ENCODE measurements around the gene PYGM. TPM values are rescaled to one million over a fixed set of nuclear protein-coding genes. Genes with fewer than 3 reads are reported as not detected.

Gene PYGM
- total and polyA plus RNA-seq, 2 donors (not counting 1 experiment from before 2014, with no cell fraction given), result 0.50 to 1.9 TPM

GRCh38 chr11:64796757-64797541 lies 37.2 kb upstream of the PYGM start:
- Histone ChIP-seq H2AFZ (ENCODE audit: low read length) (no peak overlapping the region), H4K20me1 (ENCODE audit: control insufficient read depth, extremely low read depth, insufficient read depth, low read length) (no peaks in the 10 kb centered on the region), H3K27me3 (ENCODE audit: control insufficient read depth, insufficient read depth, low read length) (no peaks in the 10 kb centered on the region), H3K79me2 (ENCODE audit: control insufficient read depth, insufficient read depth, low read length) (no peaks in the 10 kb centered on the region), H3K4me1 (ENCODE audit: control insufficient read depth, extremely low read depth, insufficient read depth, low read length) (no peaks in the 10 kb centered on the region), H3K27ac (ENCODE audit: insufficient read depth, low read length) (no peak overlapping the region), H3K9ac (ENCODE audit: insufficient read depth, low read length) (no peak overlapping the region), H3K36me3 (ENCODE audit: control insufficient read depth, insufficient read depth, low read length) (peaks cover 4% of the 10 kb centered on the region), H3K4me2 (ENCODE audit: extremely low read depth, insufficient read depth, low read length) (no peak overlapping the region), H3K9me3 (ENCODE audit: control insufficient read depth, insufficient read depth, low read depth, low read length) (no peaks in the 10 kb centered on the region), H3K4me3 (replicated peaks in 1 of 4; ENCODE audit: control extremely low read depth in 1 of 4, insufficient read depth in 1 of 4, low read depth in 3 of 4, low read length in 4 of 4) (no peak overlapping the region)
- TF ChIP-seq CTCF (conservative IDR thresholded peaks at IDR 0.05 in 1 of 2, IDR thresholded peaks at IDR 0.05 in 1 of 2; ENCODE audit: low read depth in 1 of 2, low read length in 2 of 2), result no peak
- TF ChIP-seq EZH2 (IDR thresholded peaks at IDR 0.05; ENCODE audit: low read length, missing control alignments), result no peak
- no peak for DNase-seq (ENCODE audit: low read depth in 2 of 2)

DNA sequence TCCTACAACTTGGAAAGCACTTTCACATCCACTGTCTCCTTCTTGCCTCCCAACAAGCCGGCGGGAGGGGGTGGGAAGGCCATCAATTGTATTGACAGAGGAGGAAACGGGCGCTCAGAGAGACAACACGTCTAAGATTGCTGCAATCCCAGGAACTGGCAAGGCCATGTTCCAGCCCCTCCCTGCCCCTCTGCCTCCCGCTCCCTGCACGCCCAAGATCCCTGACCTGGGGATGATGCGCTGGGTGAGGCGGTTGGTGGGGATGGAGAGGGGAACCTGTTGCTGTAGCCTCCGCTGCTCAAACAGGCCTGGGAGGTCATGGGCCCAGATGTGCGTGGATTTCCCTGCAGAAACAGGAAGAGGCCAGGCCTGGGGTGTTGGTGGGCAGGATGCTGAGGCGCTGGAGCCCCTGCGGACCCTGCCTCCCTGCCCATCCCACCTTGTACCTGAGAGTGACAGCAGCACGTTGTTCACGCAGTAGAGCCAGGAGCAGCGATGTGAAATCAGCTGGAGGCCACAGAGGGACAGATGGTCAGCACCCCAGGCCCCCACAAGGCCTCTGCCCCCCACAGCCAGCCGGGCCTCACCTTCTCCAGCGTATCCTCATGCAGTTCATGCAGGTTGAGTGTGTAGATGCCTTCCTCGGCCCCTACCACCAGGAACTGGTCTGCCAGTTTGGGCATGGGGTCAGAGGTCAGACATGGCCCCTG lies 36.4 kb upstream of the PYGM start:
- no peaks in the 10 kb centered on the region for H3K9me3 ChIP-seq (ENCODE audit: control insufficient read depth, insufficient read depth, low read depth, low read length)
- H3K79me2 ChIP-seq (ENCODE audit: control insufficient read depth, insufficient read depth, low read length), result no peaks in the 10 kb centered on the region
- H3K27ac ChIP-seq (ENCODE audit: insufficient read depth, low read length), result no peak overlapping the region
- no peak overlapping the region for H3K4me2 ChIP-seq (ENCODE audit: extremely low read depth, insufficient read depth, low read length)
- no peak for TF ChIP-seq EZH2 (IDR thresholded peaks at IDR 0.05; ENCODE audit: low read length, missing control alignments)
- TF ChIP-seq CTCF (conservative IDR thresholded peaks at IDR 0.05 in 1 of 2, IDR thresholded peaks at IDR 0.05 in 1 of 2; ENCODE audit: low read depth in 1 of 2, low read length in 2 of 2), result no peak
- H4K20me1 ChIP-seq (ENCODE audit: control insufficient read depth, extremely low read depth, insufficient read depth, low read length), result no peaks in the 10 kb centered on the region
- no peak overlapping the region for H3K4me3 ChIP-seq (replicated peaks in 1 of 4; ENCODE audit: control extremely low read depth in 1 of 4, insufficient read depth in 1 of 4, low read depth in 3 of 4, low read length in 4 of 4)
- no peak overlapping the region for H2AFZ ChIP-seq (ENCODE audit: low read length)
- H3K36me3 ChIP-seq (ENCODE audit: control insufficient read depth, insufficient read depth, low read length), result peaks cover 4% of the 10 kb centered on the region
- H3K4me1 ChIP-seq (ENCODE audit: control insufficient read depth, extremely low read depth, insufficient read depth, low read length), result no peaks in the 10 kb centered on the region
- DNase-seq (ENCODE audit: low read depth in 2 of 2), result no peak
- H3K9ac ChIP-seq (ENCODE audit: insufficient read depth, low read length), result no peak overlapping the region
- H3K27me3 ChIP-seq (ENCODE audit: control insufficient read depth, insufficient read depth, low read length), result no peaks in the 10 kb centered on the region

DNA sequence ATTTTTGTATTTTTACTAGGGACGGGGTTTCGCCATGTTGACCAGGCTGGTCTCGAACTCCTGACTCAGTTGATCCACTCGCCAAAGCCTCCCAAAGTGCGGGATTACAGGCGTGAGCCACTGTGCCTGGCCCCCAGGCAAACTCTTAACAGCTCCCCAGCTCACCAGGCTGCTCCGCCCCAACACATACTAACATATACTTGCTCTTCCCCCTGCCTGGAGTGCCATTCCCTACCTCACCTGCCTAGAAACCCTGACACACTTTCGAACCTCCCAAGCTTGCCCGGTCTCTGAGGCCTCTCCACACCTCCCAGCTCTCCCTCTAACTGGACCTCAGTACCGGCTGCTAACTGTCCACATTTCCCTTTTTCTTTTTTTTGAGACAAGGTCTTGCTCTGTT lies 34.8 kb upstream of the PYGM start:
- DNase-seq (ENCODE audit: low read depth in 2 of 2), result no peak
- no peaks in the 10 kb centered on the region for H3K79me2 ChIP-seq (ENCODE audit: control insufficient read depth, insufficient read depth, low read length)
- peaks cover 4% of the 10 kb centered on the region for H3K36me3 ChIP-seq (ENCODE audit: control insufficient read depth, insufficient read depth, low read length)
- no peak overlapping the region for H3K9ac ChIP-seq (ENCODE audit: insufficient read depth, low read length)
- no peak overlapping the region for H3K27ac ChIP-seq (ENCODE audit: insufficient read depth, low read length)
- no peak overlapping the region for H2AFZ ChIP-seq (ENCODE audit: low read length)
- no peak overlapping the region for H3K4me3 ChIP-seq (replicated peaks in 1 of 4; ENCODE audit: control extremely low read depth in 1 of 4, insufficient read depth in 1 of 4, low read depth in 3 of 4, low read length in 4 of 4)
- H3K4me1 ChIP-seq (ENCODE audit: control insufficient read depth, extremely low read depth, insufficient read depth, low read length), result no peaks in the 10 kb centered on the region
- H3K9me3 ChIP-seq (ENCODE audit: control insufficient read depth, insufficient read depth, low read depth, low read length), result no peaks in the 10 kb centered on the region
- H3K4me2 ChIP-seq (ENCODE audit: extremely low read depth, insufficient read depth, low read length), result no peak overlapping the region
- no peak for TF ChIP-seq EZH2 (IDR thresholded peaks at IDR 0.05; ENCODE audit: low read length, missing control alignments)
- TF ChIP-seq CTCF (conservative IDR thresholded peaks at IDR 0.05 in 1 of 2, IDR thresholded peaks at IDR 0.05 in 1 of 2; ENCODE audit: low read depth in 1 of 2, low read length in 2 of 2), result no peak
- H3K27me3 ChIP-seq (ENCODE audit: control insufficient read depth, insufficient read depth, low read length), result no peaks in the 10 kb centered on the region
- H4K20me1 ChIP-seq (ENCODE audit: control insufficient read depth, extremely low read depth, insufficient read depth, low read length), result no peaks in the 10 kb centered on the region

Measured in fibroblast of lung (primary cell).